Activated CD4-positive, alpha-beta T cell treated with anti-CD3 and anti-CD28 coated beads for 4 hours (primary cell): ENCODE data around the gene MPO.

Experiments
- DNase-seq, 2 donors: peaks; one replicate each; pipeline ENCODE4 v3.0.0-alpha.2; 2020

MPO gene

GRCh38 chr17:58262149-58262548 lies 18.6 kb downstream of the MPO start:
- no peak for DNase-seq

GRCh38 chr17:58254803-58255202 lies 25.9 kb downstream of the MPO start:
- DNase-seq = no peak

- DNase-seq = no peak
Measured at GRCh38 chr17:58253082-58253481, 27.7 kb downstream of the MPO start.

- DNase-seq = no peak
Measured at GRCh38 chr17:58252141-58252540, 28.6 kb downstream of the MPO start.

GRCh38 chr17:58250344-58251011 lies 30.3 kb downstream of the MPO start:
- no peak for DNase-seq

GRCh38 chr17:58249270-58250133 lies 31.2 kb downstream of the MPO start:
- DNase-seq = peak; percentile 78 to 79

GRCh38 chr17:58248955-58249269 lies 31.8 kb downstream of the MPO start:
- DNase-seq = no peak

GRCh38 chr17:58247511-58248363 lies 33.0 kb downstream of the MPO start:
- no peak for DNase-seq

- DNase-seq = no peak
Measured at GRCh38 chr17:58246781-58247180, 34.0 kb downstream of the MPO start.

- DNase-seq = no peak
Measured at GRCh38 chr17:58246104-58246740, 34.5 kb downstream of the MPO start.

- DNase-seq = no peak
Measured at GRCh38 chr17:58245428-58246103, 35.2 kb downstream of the MPO start.

GRCh38 chr17:58244963-58245362 lies 35.8 kb downstream of the MPO start:
- no peak for DNase-seq

- no peak for DNase-seq
Measured at GRCh38 chr17:58242171-58242784, 38.5 kb downstream of the MPO start.

- DNase-seq = no peak
Measured at GRCh38 chr17:58239987-58240386, 40.7 kb downstream of the MPO start.

GRCh38 chr17:58238147-58238634 lies 42.5 kb downstream of the MPO start, which contains the start of gene LPO:
LPO (plus strand) TSS chr17:58238584; CDS start chr17:58242980, 4,396 bp downstream.
- DNase-seq = no peak

GRCh38 chr17:58236394-58236793 lies 44.3 kb downstream of the MPO start:
- DNase-seq = no peak

GRCh38 chr17:58235821-58236220 lies 44.9 kb downstream of the MPO start:
- DNase-seq = no peak

- no peak for DNase-seq
Measured at GRCh38 chr17:58234512-58234911, 46.2 kb downstream of the MPO start.

GRCh38 chr17:58233543-58233942 lies 47.2 kb downstream of the MPO start:
- DNase-seq = no peak

- DNase-seq = no peak
Measured at GRCh38 chr17:58232707-58233156, 48.0 kb downstream of the MPO start.

- DNase-seq = no peak
Measured at GRCh38 chr17:58231641-58232040, 49.1 kb downstream of the MPO start.

- no peak for DNase-seq
Measured at GRCh38 chr17:58229881-58230280, 50.9 kb downstream of the MPO start.
